NCI-H82 (cell line): ENCODE measurements around the gene GRHL1.
"Not testable (repeated sequence)": the region's sequence is repeated elsewhere in the genome, so short reads cannot be mapped to it uniquely, and the experiment has no call there.

ENCODE experiments used
- DNase-seq: peaks from one replicate; lab custom pipeline; 2025; lab: John Stamatoyannopoulos, UW

The GRHL1 gene

DNA sequence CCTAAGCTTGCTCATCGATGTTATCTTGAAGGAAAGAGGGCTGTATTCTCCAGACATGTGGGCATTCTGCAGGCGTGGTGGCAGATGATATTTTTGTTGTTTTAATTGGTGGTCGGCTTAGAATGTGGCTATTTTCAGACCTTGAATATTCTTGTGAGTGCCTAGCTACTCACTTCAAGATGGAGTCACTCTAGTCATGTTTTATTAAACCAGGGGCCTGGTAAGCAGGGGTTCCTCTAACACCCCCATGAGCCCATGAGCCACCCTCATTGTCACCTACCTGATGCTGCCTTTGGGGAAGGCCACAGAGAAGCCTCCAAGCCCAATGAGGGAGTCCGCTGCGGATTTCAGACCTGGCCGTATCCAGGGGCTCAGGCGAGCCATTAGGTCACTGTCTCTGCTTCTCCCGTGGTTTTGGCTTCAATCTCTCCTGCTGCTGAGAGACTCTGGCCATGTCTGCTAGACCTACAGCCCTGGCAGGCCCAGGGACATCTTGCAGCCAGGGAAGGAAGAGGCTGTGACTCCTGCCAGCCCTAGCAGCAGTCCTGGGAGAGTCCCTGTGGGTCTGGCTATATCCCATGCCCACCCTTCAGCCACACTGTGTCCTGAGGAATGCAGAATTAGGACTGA is 75.6 kb downstream of the GRHL1 start:
- no peak for DNase-seq

DNA sequence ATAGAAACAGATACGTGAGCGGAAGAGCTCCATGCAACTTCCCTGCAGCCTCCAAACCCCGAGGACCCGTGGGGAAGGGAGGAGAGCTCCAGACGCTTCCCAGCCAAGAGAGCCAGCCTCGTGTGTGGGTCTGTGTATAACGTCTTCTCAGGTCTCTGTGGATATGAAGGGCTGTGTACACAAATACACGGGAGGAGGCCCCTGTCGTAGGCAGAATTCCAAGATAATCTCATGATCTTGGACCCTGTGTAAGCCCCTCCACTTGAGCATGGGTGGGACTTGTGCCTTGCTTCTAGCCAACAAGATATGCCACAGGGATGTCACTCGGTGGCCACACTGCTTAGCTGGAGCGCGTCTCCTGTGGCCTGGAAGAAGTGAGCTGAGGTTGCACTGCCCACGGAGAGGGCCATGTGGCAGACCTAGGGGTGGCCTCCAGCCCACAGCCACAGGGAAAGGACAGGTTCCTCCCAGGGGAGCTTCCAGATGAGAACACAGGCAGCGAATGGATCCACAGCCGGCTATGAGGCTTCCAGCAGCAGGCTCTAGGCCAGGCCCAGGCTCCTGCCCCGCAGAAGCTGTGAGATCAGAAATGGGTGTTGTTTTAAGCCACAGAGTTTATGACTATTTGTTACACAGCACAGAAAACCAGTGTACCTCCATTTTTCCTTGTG is 76.3 kb downstream of the GRHL1 start:
- DNase-seq: no peak

DNA sequence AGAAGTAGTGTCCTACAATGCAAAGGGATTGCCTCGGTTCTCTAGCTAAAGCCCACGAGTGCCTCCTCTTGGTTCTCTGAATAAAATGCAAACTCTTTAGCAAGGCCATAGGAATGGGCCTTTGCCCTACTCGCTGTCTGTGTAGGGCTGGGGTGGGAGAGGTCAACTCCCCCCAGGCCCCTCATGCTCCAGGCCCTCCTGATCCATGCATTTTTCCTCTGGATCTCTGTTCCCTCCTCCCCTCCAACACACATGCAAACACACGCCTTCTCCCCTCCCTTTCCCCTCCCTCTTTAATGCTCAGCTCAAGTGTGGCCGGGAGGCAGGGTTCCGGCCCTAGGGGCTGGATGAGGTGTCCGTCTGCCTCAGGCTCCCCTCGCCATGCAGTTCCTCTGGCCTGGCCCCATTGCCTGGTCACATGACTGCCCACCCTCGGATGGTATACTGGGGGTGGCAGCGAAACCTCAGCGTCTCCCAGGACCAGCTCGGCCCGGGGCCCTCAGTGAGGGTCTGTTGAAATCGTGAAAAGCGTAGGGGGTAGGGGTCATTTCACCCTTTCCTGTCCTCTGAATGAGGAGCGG is 77.0 kb downstream of the GRHL1 start:
- DNase-seq: no peak

DNA sequence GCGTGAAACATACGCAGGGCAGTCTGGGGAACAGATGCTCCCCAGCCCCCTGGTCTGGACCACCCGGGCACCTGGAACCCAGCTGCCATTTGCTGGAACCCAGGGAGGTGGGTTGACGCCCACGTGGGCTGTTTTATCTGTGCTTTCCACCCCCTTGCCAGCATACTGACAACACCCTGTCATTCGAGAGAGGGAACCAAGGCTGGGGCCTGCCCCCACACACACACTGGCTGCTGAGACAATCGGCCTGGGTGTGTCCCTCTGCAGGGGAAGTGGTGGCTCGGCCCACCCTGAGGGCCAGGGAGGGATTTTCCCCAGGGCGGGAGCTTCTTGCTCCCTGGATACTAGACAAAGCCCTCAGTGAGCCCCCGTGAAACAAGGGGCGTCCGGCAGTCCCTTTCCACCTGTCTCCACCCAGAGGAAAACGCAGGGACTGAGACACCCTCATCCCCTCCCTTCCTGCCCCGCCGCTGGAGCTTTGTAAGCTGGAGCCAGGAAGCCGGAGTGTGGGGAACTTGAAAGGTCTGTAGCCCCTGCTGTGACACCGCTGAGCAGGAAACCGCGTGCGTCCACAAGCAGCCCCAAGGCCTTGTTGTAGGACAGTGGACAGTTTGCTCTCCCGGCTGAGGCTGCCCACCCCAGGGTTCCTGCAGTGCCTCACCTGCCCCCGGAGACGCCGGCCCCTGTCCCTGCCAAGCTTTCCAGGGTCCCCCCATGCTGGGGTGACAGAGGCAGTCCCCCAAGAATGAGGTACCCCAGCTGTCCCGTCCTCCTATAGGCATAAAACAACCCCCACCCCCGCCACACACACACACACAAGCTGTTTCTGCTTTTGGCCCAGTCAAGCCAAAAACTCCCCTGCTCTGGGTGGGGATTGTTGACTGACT is 77.7 kb downstream of the GRHL1 start:
- no peak for DNase-seq

DNA sequence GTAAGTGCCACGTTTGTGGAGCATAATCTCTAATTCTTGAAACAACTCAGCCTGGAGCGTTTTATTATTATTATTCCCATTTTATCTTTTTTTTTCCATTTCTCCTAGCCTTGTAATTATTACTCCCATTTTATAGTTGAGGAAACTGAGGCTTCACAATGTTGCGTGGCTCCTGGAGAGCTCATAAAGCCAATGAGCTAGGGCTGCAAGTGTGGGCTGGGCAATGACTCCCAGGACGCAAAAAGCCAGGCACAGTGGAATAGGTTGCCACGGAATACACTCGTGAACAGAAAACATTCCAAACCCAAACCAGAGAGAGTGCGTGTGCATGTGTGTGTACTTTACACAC is 78.4 kb downstream of the GRHL1 start:
- no peak for DNase-seq

DNA sequence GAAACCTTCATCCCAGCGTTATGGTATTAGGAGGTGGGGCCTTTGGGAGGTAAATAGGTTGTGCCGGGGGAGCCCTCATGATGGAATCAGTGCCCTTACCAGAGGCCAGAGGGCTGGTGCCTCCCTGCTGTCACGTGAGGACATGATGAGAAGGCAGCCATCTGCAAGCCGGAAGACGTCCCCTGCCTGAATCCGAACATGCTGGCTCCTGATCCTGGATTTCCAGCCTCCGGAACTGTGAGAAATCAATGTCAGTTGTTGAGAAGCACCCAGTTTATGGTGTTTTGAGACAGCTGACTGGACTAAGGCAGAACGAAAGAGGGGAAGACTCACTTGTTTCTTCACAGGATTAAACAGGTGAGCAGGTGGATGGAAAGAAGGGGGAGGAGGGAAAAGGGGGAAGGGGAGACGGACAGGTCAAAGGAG is 78.8 kb downstream of the GRHL1 start:
- peak; percentile 83 for DNase-seq

DNA sequence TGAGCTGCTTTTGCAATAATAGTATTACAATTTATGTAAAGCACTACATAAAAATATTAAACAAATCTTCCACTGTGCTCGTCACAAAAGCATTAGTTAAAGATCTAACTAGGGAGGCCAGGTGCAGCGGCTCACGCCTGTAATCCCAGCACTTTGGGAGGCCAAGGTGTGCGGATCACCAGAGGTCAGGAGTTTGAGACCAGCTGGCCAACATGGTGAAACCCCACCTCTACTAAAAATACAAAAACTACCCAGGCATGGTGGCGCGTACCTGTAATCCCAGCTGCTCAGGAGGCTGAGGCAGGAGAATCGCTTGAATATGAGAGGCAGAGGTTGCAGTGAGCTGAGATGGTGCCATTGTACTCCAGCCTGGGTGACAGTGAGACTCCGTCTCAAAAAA is 79.3 kb downstream of the GRHL1 start:
- DNase-seq: not testable (repeated sequence)

DNA sequence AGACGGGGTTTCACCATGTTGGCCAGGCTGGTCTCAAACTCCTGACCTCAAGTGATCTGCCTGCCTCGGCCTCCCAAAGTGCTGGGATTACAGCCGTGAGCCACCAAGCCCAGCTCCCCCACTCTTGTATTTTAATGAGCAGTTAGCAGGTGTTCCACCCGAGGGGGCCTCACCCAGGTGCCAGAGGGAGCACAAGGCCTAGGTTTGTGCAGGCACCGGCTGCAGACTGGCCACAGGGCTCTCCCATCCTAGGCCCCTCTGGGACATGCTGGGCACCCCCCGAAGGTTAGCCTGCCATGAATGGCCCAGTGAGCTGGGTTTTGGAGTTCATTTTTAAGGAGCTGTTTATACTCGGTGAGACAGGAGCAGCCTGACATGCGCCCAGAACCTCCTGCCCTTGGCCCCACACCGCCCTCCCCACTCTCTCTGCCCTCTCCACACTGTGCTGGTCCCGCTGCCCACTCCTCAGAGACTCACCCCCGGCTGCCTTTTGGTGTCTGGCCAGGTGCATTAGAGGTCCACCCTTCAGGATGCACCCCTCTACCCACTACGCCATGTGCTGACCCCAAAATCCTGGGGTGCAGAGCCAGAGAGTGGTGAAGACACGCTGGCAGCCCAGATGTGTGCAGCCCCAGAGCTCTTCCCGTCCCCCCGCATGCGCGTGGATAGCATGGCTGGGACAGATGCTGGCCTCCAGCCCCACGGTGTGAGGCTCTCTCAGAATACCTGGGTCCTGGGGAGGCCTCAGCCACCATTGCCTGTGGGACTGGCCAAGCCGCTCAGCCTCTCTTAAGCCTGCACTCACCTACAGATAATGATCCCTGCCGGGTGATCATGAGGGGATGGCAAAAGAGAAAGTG is 80.6 kb downstream of the GRHL1 start:
- DNase-seq: no peak

DNA sequence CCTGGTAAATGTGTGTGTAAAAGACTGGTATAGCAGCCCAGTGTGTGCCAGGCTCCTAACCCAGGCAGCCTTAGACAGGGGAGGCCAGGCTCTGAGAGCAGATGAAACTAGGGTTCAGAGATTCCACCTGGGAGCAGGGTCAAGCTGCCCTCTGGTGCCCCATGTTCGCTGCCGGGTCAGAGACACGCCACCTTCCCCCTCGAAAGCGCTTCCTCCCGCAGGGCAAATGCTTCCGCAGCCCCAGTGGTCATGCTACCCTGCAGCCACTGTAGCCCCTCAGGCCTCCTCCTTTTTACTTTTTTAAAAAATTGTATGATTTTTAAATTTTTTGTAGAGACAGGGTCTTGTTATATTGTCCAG is 81.2 kb downstream of the GRHL1 start:
- DNase-seq: no peak

DNA sequence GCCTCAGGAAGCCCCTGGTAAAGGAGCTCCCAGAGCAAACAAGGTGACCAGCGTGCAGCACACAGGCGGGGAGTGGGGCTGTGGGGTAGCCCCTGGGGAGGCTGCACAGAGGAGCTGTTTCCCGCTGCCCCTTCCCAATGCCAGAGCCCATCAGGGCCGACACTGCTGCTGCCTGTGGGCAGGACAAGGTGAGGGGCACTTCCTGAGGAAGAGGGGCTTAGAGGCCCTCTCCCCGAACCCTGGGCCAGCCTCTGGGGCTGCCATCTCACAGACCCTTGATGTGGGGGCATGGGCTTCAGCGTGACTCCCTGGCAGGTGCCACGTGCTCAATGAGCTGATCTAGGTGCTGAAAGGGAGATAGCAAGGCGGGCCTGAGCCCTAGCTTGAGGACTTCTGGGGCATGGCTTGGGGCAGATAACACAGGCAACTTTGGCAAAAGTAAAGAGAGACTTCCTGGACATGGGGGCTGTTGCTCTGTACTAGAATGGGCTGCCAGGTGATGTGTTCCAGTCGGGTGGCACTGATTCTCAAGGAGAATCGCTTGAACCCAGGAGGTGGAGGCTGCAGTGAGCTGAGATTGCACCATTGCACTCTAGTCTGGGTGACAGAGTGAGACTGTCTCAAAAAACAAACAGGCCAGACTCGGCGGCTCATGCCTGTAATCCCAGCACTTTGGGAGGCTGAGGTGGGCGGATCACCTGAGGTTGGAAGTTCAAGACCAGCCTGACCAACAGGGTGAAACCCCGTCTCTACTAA is 81.9 kb downstream of the GRHL1 start:
- no peak for DNase-seq

DNA sequence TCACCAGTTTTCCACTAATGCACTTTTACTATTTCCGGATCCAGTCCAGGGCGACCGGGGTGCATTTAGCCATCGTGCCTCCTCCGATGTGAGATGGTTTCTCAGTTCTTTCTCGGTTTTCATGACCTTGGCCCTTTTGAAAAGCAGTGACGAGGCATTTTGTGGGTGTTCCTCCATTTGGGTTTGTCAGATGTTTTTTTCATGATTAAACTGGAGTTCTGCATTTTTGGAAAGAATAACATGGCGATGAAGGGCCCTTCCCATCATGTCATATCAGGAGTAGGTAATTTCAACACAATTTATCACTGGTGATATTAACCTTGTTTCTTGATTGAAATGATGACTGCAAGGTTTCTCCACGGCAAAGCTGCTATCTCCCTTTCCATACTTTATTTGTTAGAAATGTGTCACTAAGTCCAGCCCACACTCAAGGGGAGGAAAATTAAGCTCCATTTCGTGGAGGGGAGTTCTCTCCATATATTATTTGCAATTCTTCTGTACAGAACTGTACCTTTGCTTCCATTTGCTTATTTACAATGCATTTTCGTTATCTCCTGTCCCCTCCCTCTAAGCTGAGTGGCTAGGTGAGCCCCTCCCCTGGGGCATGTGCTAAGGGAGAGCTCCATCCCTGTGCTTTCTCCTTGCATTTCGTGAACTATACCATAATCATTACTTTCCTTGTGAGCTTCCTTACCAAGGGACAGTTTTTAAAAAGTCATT is 83.0 kb downstream of the GRHL1 start:
- DNase-seq: no peak

GRCh38 chr2:10035053-10035422 is 83.5 kb downstream of the GRHL1 start:
- DNase-seq: no peak

GRCh38 chr2:10035633-10036032 is 84.1 kb downstream of the GRHL1 start:
- DNase-seq: no peak

DNA sequence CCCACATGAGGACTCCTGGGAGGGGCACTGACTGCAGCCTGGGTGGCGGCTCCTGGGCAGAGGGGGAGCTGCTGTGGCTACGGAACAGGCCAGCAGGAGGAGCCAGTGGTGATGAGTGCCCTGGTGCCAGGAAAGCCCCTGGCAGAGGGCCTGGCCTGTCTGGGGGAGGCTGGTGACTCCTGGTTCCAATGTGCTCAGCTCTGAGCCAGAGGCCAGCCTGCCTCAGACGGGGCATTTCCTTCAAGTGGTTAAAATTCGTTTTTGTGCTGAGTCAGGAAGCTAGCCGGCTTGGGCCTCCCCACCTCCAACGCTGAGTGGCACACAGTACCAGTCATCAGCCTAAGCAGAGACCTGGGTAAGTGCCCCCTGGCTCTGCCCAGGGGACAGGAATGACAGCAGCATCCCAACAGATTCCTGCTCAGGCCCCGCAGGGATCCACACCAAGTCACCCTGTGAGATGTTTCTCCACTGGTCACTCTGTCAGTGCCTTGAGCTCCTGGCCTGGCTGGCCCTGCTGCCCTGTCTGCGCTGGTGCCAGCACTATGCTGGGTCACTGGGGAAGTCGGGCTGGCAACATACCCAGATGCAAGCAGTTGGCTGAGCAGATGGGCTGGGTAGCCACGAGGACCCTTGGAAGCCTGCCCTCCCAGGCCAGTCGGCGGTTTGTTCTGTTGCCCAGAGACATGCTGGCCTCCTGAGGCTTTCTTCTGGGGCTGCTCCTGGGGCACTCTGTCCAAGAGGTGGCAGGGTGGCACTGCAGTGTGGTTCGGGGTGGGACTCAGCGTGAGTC is 84.8 kb downstream of the GRHL1 start:
- peak; percentile 29 for DNase-seq

DNA sequence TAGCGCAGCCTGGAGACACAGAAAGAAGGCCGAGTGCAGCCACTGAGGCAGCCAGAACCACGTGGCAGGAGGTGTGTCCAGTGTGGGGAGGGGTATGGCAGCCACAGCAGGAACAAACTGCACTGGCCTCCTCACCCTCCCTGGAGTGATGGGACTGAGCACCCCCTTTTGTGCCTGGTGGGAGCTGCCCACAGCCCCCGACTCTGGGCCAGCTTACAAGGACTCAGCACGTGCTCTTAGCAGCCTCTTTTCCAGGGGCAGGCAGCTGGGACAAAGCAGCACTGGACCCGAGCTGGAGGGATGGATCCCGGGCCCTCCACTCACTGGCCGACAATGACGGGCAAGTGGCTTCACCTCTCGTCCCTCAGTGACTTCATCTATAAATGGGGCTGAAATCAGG is 86.6 kb downstream of the GRHL1 start:
- no peak for DNase-seq

- no peak for DNase-seq
Observed at GRCh38 chr2:10038716-10039115, 87.2 kb downstream of the GRHL1 start.

GRCh38 chr2:10039658-10040410 is 88.3 kb downstream of the GRHL1 start:
- DNase-seq: no peak

DNA sequence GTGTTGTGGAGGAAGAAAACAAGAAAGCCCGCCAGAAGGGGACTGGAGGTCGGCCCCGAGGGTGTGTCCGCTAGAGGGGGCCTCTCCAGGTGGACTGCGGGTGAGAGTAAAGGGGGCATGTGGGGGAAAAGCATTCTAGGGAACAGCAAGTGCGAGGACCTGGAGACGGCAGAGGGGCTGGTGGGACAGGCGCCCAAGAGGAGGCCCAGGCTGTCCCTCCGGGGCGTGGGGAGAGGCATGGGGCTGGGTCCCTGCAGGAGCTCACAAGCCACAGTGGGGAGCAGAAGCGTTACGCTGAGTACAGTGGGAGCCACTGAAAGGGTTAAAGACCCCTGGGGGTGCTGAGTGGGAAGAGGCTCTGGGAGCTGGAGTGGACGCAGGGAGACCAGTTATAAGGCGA is 90.2 kb downstream of the GRHL1 start:
- DNase-seq: no peak
